Tibial nerve (tissue), 4 donors: ENCODE data around the gene ADCYAP1. TPM values are rescaled to one million over a fixed set of nuclear protein-coding genes. Genes with fewer than 3 reads are reported as not detected.

Source experiments
- DNase-seq, 2 donors: peaks; one replicate each; pipeline ENCODE4 v3.0.0-alpha.2; 2019; ENCODE audit warnings: low spot score in 2 of 2
- H3K27ac ChIP-seq, 4 donors: fragments of 200-600 bp; sonication (generic) in 3 of 4; one replicate each; pipeline ENCODE4 v1.5.1; 2017 to 2019; ENCODE audit warnings: mild to moderate bottlenecking in 1 of 4
- H3K27me3 ChIP-seq, 2 donors: fragments of 200-600 bp; sonication (generic) in 1 of 2; one replicate each; pipeline versions ENCODE4 v1.5.1 to v1.6.0; 2017 to 2019
- H3K36me3 ChIP-seq, 3 donors: fragments of 200-600 bp; sonication (generic); one replicate each; pipeline ENCODE4 v1.5.1; 2018 to 2019
- H3K4me1 ChIP-seq, 4 donors: fragments of 200-600 bp; sonication (generic) in 3 of 4; one replicate each; pipeline ENCODE4 v1.5.1; 2017 to 2019
- H3K4me3 ChIP-seq, 4 donors: fragments of 200-600 bp; sonication (generic) in 3 of 4; one replicate each; pipeline ENCODE4 v1.5.1; 2017 to 2019; ENCODE audit warnings: mild to moderate bottlenecking in 1 of 4, moderate library complexity in 1 of 4
- H3K9me3 ChIP-seq, 4 donors: fragments of 200-600 bp; sonication (generic) in 3 of 4; one replicate each; pipeline ENCODE4 v1.5.1; 2017 to 2019
- CTCF ChIP-seq, 5 experiments: fragments of 200-600 bp in 3 of 5; fragments of 450-650 bp in 2 of 5; sonication (generic) in 3 of 5; IDR thresholded peaks; one replicate each; pipeline ENCODE4 v1.5.1; 2016 to 2019; ENCODE audit warnings: antibody characterized with exemption in 5 of 5, mild to moderate bottlenecking in 3 of 5, moderate library complexity in 2 of 5
- EP300 ChIP-seq, 2 donors: sonication (generic); formaldehyde crosslinking; IDR thresholded peaks; one replicate each; pipeline ENCODE4 v1.6.1; 2017; ENCODE audit warnings: antibody characterized with exemption in 2 of 2, mild to moderate bottlenecking in 1 of 2
- POLR2A ChIP-seq, 2 donors: fragments of 450-650 bp; IDR thresholded peaks; one replicate each; pipeline ENCODE4 v1.6.1; 2017; ENCODE audit warnings: antibody characterized with exemption in 2 of 2, mild to moderate bottlenecking in 2 of 2, moderate library complexity in 2 of 2
- WGBS, 2 donors: methylation state at CpG; one replicate each; pipeline ENCODE4 v1.1.5; 2018; 5-methylcytosine and 5-hydroxymethylcytosine counted together
- total RNA-seq, 4 donors: library from RNA; depleted of rRNA; stranded (reverse); fragments of >200 nt; gene quantifications; one replicate each; pipeline ENCODE4 v1.1.0, GENCODE V29; 2016

The ADCYAP1 gene
- total RNA-seq, 4 donors from 2014 or later, result 0.63 to 1.1 TPM; not detected in 2

GRCh38 chr18:916562-916961, 11.9 kb downstream of the ADCYAP1 start:
- Histone ChIP-seq H3K27ac (no peak overlapping the region), H3K27me3 (peaks cover 0 to 23% of the 10 kb centered on the region in 2 donors), H3K36me3 (no peaks in the 10 kb centered on the region), H3K4me3 (no peak overlapping the region), H3K4me1 (no peaks in the 10 kb centered on the region), H3K9me3 (no peaks in the 10 kb centered on the region)
- DNase-seq, result no peak
- TF ChIP-seq POLR2A (IDR thresholded peaks at IDR 0.05) (no peak), EP300 (IDR thresholded peaks at IDR 0.05) (no peak), CTCF (IDR thresholded peaks at IDR 0.05) (no peak)
- 71 to 75% methylated on average over 1 of the region's 1 CpG for WGBS, 2 donors

GRCh38 chr18:919078-919477, 14.4 kb downstream of the ADCYAP1 start:
- Histone ChIP-seq H3K9me3 (no peaks in the 10 kb centered on the region), H3K4me1 (no peaks in the 10 kb centered on the region), H3K27me3 (peaks cover 0 to 6% of the 10 kb centered on the region in 2 donors), H3K27ac (no peak overlapping the region), H3K4me3 (no peak overlapping the region), H3K36me3 (no peaks in the 10 kb centered on the region)
- TF ChIP-seq POLR2A (IDR thresholded peaks at IDR 0.05), result no peak
- no peak for TF ChIP-seq CTCF (IDR thresholded peaks at IDR 0.05)
- DNase-seq, result no peak
- 43 to 60% methylated on average over 2 of the region's 2 CpGs for WGBS, 2 donors

- no peaks in the 10 kb centered on the region for H3K27me3 ChIP-seq
- TF ChIP-seq POLR2A (IDR thresholded peaks at IDR 0.05), result no peak
- TF ChIP-seq EP300 (IDR thresholded peaks at IDR 0.05), result no peak
- no peak for TF ChIP-seq CTCF (IDR thresholded peaks at IDR 0.05)
- no peak for DNase-seq
- no peak overlapping the region for H3K4me3 ChIP-seq
- no peaks in the 10 kb centered on the region for H3K9me3 ChIP-seq
- H3K36me3 ChIP-seq, result no peaks in the 10 kb centered on the region
- no peaks in the 10 kb centered on the region for H3K4me1 ChIP-seq
- no peak overlapping the region for H3K27ac ChIP-seq
- WGBS, 2 donors, result 64 to 72% methylated on average over 6 of the region's 6 CpGs
These were observed 18.6 kb downstream of the ADCYAP1 start for GRCh38 chr18:923144-923866.

- H3K4me1 ChIP-seq, result no peaks in the 10 kb centered on the region
- no peak overlapping the region for H3K4me3 ChIP-seq
- no peak overlapping the region for H3K27ac ChIP-seq
- TF ChIP-seq CTCF (IDR thresholded peaks at IDR 0.05) (no peak), EP300 (IDR thresholded peaks at IDR 0.05) (no peak), POLR2A (IDR thresholded peaks at IDR 0.05) (no peak)
- no peaks in the 10 kb centered on the region for H3K27me3 ChIP-seq
- no peaks in the 10 kb centered on the region for H3K9me3 ChIP-seq
- H3K36me3 ChIP-seq, result no peaks in the 10 kb centered on the region
- no peak for DNase-seq
- WGBS, 2 donors, result 59 to 79% methylated on average over 1 of the region's 1 CpG
These were observed 20.3 kb downstream of the ADCYAP1 start for GRCh38 chr18:924987-925386.

- Histone ChIP-seq H3K9me3 (no peaks in the 10 kb centered on the region), H3K27me3 (no peaks in the 10 kb centered on the region), H3K36me3 (no peaks in the 10 kb centered on the region), H3K4me3 (no peak overlapping the region), H3K27ac (no peak overlapping the region), H3K4me1 (no peaks in the 10 kb centered on the region)
- no peak for DNase-seq
- TF ChIP-seq CTCF (IDR thresholded peaks at IDR 0.05), result no peak
- TF ChIP-seq EP300 (IDR thresholded peaks at IDR 0.05), result no peak
- no peak for TF ChIP-seq POLR2A (IDR thresholded peaks at IDR 0.05)
- 31 to 39% methylated on average over 1 of the region's 1 CpG for WGBS, 2 donors
These were observed 22.3 kb downstream of the ADCYAP1 start for GRCh38 chr18:926946-927345.
